HG03103 (cell line): Measurements from ENCODE around the gene LRSAM1.

Experiments used
- ATAC-seq: cut with Tn5 transposase; IDR thresholded peaks from one replicate; pipeline ENCODE4 v1.9.1; 2021; ENCODE audit warnings: low read depth; ENCODE audit not compliant: unreplicated experiment

The LRSAM1 gene

DNA sequence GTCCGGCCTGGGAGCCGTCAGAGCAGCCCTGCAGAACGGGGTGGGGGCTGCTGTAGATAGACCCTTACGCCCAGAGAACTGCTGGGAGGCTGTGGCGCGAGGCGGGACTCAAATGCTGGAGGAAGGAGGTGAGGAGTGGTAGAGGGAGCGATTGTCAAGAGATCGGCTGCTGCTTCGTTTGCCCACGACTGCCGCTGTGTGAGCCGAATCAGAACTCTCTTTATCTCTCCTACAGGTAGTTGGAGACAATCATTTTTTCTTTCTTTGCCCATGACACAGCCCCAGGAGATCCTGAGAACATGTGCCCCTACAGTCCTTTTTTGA, 26.7 kb upstream of the LRSAM1 start:
- no peak for ATAC-seq

GRCh38 chr9:127426756-127427155, 24.6 kb upstream of the LRSAM1 start:
- ATAC-seq, result no peak

- ATAC-seq, result no peak
Observed at GRCh38 chr9:127428348-127428747, 23.0 kb upstream of the LRSAM1 start.

DNA sequence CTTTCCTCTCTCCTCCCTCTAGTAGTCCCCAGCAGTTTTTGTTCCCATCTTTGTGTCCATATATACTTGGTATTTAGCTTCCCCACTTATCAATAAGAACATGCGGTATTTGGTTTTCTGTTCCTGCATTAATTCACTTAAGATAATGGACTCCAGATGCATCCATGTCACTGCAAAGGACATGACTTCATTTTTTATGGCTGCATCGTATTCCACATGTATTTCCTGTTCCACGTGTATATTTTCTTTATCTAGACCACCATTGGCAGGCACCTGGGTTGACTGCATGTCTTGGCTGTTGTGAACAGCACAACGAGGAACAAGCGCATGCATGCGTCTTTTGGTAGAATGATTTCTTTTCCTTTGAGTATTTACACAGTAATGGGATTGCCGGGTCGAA, 20.9 kb upstream of the LRSAM1 start:
- no peak for ATAC-seq

DNA sequence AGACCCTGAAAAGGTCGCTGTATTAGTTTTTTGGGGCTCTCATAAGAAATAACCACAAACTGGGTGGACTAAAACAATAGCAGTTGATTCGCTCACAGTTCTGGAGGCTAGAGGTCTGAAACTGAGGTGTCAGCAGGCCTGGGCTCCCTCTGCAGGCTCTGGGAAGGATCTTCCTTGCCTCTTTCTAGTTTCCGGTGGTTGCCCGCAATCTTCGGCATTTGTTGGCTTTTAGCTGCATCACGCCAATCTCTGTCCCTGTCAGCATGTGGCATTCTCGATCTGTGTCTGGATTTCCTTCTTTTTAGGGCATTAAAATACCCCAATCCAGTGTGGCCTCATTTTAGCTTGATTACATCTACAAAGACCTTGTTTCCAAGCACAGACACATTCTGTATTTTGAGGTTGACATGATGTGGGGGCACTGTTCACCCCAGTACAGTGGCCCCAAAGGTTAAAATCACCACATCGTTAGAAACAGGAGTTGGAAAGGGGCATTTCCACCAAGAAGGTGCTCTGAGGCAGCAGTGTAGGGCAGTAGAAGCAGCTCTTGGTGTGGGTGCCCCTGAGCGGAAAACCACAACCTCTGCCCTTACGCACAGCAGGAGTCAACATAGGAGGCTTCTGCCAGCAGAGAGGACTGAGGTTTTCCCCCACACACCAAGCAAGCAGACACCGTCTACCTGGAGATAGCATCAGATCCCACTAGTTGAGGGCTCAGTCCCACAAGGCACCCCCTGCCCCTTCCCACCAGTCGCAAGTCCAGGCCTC, 13.6 kb upstream of the LRSAM1 start:
- no peak for ATAC-seq

- ATAC-seq, result no peak
Observed at GRCh38 chr9:127438394-127438793, 12.9 kb upstream of the LRSAM1 start.

- ATAC-seq, result no peak
Observed at GRCh38 chr9:127444283-127444920, 6.9 kb upstream of the LRSAM1 start.

- no peak for ATAC-seq
Observed at GRCh38 chr9:127444921-127445850, 6.1 kb upstream of the LRSAM1 start.

DNA sequence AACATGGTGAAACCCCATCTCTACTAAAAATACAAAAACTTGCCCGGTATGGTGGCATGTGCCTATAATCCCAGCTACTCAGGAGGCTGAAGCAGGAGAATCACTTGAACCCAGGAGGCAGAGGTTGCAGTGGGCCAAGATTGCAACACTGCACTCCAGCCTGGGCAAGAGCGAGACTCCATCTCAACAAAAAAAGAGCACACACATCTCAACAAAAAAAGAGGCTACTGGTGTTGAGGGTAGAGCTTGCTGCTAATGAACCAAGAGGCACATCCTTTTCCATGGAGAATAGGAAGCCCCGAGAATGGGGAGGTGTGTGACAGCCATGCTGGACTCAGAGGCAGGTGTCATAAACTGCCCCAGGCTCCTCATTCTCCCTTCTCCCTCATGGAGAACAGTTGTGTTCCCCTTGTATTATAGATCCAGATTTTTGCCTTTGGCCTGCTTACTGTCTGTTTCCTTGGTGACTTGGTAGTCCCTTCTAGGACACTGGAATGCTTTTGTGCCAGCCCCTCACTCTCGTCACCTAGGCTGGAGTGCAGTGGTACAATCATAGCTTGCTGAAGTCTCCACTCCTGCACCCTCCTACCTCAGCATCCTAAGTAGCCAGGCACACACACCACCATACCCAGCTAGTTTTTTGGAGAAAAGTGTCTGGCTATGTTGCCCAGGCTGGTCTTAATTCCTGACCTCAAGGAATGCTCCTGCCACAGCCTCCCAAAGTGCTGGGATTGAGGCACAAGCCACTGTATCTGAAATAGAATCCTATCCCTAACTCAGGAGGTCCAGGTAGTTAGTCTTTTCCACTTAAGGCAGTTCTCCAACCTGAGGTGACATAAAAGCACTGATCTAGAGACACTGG, 5.2 kb upstream of the LRSAM1 start:
- ATAC-seq, result no peak

DNA sequence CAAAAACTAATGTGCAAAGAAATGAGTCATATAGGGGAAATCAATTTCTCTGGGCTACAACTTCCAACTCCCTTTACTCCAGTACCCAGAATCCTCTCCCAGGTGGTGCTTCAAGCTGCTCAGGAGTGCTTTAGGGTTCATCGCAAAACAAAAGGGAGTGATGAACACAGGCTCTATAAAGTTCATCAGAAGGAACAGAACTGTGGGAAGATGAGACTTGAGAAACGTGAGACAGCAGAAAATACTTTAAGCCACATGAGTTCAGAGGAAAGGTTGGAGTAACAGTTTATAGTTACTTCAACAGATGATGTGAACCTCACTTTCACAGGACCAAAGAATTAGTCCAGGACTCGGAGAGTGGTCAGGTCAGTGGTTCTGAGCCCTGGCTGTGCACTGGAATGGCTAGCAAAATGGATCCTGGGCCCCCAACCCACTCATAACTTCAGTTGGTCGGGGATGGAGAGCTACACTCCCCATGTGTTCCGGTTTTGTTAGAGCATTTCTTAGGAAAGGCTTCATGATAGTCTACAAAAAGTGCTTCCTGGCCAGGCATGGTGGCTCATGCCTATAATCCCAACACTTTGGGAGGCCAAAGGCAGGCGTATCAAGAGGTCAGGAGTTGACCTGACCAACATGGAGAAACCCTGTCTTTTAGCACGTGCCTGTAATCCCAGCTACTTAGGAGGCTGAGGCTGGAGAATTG, 4.4 kb upstream of the LRSAM1 start:
- no peak for ATAC-seq

- no peak for ATAC-seq
Observed at GRCh38 chr9:127447416-127448111, 3.7 kb upstream of the LRSAM1 start.

DNA sequence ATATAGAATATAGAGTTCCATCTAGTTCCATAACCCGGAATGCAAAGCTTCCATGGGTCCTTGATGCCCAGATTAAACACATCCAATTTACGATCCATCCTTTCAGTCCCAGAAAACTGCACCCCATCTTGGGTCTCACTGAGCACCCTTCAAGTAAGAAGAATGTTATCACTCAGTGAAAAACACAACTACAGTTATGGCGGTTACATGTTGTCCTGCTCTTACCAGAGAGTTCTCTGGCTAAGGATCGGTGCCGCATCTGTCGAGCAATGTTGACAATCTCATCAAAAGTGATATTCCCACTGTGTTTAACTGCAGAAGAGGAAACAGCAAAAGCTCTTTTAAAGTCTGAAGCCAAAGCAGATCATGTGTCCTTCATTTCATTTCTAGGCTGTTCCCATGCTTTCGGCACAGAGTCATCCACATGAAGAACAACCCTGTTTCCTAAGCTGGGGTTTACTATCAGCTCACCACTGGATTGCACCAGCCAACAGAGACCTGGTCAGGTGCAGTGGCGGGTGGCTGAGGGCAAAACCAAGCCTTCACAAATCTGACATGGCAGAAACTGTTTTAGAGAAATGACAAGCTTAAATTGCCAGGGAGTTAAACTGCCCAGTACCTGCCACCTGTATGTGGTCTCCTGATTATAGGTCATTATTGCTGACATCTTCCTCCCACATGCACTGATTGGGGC, 3.1 kb upstream of the LRSAM1 start:
- no peak for ATAC-seq

GRCh38 chr9:127449332-127449966, 1.9 kb upstream of the LRSAM1 start:
- ATAC-seq, result no peak

DNA sequence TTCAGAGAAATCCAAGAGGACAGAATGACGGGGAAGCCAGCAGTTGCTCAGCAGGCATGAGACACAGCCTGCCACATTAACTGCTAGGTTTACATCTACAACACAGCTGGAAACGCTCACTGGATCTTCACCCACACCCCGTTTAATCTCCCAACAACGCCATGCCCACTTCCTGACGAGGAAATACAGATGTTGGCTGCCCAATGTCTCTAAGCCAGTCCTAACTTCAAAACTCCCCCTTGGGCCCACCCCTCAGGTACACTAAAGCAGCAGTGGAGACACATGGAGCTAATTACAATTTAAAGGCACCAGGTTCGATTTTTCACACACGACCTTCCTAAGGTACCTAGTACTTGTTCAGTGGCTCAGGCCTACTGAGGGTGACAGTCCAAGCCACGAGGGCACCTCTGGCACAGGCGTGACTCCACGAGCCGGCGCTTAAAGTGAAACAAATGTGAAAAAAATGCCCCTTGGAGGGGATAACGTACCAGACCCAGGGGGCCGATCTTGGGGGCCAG, 1.0 kb upstream of the LRSAM1 start:
- ATAC-seq, result no peak

DNA sequence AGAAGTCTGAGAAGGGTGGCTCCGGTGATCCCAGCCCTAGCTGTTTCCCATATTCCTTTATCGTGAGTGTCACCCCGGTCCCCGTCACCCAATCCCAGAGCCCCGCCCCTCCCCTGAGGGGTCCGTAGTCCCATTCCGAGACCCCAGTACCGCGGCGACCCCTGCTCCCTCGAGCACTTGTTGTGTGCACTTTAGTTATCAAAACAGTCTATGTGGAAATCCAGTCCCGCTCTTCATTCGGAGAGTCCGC, 223 bp downstream of the LRSAM1 start:
- ATAC-seq, result peak; percentile 24

DNA sequence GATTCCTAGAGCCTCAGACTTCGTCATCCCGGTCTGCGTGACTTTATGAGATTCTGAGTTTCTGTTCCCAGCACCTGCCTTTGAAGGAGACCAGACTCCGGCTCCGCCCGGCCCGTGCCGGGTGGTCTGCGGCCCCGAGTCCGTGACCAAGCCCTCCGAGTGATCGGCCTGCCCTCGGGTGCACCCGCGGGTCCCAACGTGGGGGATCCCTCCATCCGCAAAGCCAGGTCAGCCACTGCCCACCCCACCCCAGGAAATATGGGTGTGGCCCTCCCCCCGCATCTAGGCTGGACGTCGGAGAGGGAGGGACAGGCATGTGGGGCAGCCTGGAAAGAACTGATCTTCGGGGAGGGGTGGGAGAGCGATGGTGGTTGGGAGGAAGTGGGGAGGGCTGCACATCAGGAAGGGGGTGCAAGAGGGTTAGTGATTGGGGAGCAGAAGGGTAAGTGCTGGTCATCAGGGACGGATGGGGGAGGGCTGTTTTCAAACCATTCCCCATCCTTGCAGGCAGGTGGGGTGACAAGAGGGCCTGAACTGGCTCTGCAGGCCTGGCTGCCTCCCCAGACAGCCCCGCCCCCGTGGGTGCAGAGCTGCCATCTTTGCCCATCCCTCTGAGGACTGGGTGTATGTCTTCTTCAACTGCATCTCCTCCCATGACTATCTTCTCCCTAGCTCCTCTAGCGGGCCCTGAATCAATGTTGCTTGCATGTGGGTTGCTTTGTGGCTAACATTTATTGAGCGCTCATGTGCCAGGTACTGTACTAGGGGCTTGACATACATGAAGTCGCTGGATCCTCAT, 747 bp downstream of the LRSAM1 start:
- no peak for ATAC-seq

DNA sequence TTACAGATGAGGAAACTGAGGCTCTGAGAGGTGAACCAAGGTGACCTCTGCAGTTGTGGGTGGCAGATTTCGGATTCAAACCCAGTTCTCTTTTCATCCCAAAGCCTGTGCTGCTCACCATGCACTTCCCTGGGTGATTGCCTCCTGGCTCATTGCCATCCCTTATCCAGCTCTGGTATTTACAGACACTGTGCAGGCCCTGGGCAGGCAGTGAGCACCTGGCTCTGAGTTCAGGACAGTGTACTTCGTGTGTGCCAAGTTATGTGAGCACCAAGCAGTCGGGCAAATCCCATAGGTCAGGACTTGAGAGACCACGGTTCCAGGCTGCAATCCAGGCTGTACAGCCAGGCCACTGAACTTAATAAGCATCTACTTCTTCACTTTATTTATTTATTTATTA, 1.4 kb downstream of the LRSAM1 start:
- no peak for ATAC-seq
